ENCODE results near the gene AGER. TPM values are rescaled to one million over a fixed set of nuclear protein-coding genes. Genes with fewer than 3 reads are reported as not detected.

Gene AGER
- total and polyA plus RNA-seq, 9 of the 15 experiments (the other 6 are each of a cell fraction or from before 2014, with no cell fraction given): 1.2 to 11.5 (median 4.1) TPM

DNA sequence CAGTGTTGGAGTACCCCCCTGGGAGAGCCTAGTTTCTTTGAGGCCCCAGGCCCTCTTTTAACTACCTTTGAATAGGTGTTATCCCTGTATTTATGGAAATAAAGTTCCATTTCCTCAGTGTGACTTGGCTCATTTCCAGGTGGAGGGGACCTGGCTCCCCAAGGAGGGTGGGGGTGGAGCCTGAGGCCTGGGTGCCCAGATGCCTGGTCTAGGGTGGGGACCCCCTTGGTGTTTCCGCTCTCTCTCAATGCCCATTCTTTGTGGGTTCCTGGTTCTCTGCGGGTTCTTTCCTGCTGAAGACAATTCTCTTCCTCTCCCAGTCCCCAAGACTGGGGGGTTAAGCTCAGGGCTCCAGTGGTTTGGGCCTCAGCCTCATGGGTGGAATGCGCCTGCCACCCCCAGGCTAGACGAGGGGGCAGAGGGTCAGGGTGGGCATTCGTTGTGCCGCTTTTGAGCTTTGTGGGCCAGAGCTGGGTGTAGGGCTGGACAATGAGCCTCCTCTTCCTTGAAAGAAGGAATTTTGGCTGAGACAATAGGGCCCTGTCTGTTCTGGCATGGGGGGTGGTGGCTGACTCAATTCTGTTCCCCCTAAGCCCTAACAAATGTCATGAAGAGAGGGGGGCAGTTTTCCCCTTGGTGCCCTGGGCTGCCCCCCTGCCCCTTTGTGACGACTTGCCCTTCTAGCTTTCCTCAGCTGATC, 20.3 kb downstream of the AGER start:
- H3K9me3 ChIP-seq (replicated peaks; ENCODE audit: control insufficient read depth, insufficient read depth, low read depth, low read length): no peaks in the 10 kb centered on the region
- peaks cover 29 to 34% of the 10 kb centered on the region in 2 experiments for H3K4me1 ChIP-seq (replicated peaks in 1 of 2; ENCODE audit: control insufficient read depth in 2 of 2, insufficient read depth in 2 of 2, low read length in 2 of 2)
- no peak for FAIRE-seq
- TF ChIP-seq POLR2AphosphoS2 (IDR thresholded peaks at IDR 0.05; ENCODE audit: low read length): no peak
- no peak for TF ChIP-seq GABPB1 (CRISPR knock-in tag; IDR thresholded peaks at IDR 0.05)
- no peak for TF ChIP-seq MAFK (IDR thresholded peaks at IDR 0.05; ENCODE audit: low read length)
- TF ChIP-seq, protein P1, sequence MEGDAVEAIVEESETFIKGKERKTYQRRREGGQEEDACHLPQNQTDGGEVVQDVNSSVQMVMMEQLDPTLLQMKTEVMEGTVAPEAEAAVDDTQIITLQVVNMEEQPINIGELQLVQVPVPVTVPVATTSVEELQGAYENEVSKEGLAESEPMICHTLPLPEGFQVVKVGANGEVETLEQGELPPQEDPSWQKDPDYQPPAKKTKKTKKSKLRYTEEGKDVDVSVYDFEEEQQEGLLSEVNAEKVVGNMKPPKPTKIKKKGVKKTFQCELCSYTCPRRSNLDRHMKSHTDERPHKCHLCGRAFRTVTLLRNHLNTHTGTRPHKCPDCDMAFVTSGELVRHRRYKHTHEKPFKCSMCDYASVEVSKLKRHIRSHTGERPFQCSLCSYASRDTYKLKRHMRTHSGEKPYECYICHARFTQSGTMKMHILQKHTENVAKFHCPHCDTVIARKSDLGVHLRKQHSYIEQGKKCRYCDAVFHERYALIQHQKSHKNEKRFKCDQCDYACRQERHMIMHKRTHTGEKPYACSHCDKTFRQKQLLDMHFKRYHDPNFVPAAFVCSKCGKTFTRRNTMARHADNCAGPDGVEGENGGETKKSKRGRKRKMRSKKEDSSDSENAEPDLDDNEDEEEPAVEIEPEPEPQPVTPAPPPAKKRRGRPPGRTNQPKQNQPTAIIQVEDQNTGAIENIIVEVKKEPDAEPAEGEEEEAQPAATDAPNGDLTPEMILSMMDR (IDR thresholded peaks at IDR 0.05 in 2 of 3, conservative IDR thresholded peaks at IDR 0.05 in 1 of 3; ENCODE audit: insufficient read depth in 2 of 3, low read depth in 1 of 3, low read length in 3 of 3): no peak
- no peak for TF ChIP-seq ZBTB17 (CRISPR knock-in tag; IDR thresholded peaks at IDR 0.05)
- no peak for TF ChIP-seq TOE1 (IDR thresholded peaks at IDR 0.05; ENCODE audit: borderline replicate concordance)
- no peak for TF ChIP-seq TOE1 (CRISPR knock-in tag; IDR thresholded peaks at IDR 0.05; ENCODE audit: borderline replicate concordance, low read depth)
- no peak for TF ChIP-seq ILF3 (IDR thresholded peaks at IDR 0.05; ENCODE audit: borderline replicate concordance)
- TF ChIP-seq NRF1 (conservative IDR thresholded peaks at IDR 0.05 in 1 of 2, IDR thresholded peaks at IDR 0.05 in 1 of 2): no peak
- TF ChIP-seq MXI1 (IDR thresholded peaks at IDR 0.05; ENCODE audit: low read depth, low read length): no peak
- TF ChIP-seq ZNF785 (CRISPR knock-in tag; IDR thresholded peaks at IDR 0.05): no peak
- TF ChIP-seq ZNF668 (CRISPR knock-in tag; IDR thresholded peaks at IDR 0.05): no peak
- TF ChIP-seq POLR2G (IDR thresholded peaks at IDR 0.05; ENCODE audit: low read depth, low read length): peak; percentile 47; the same call in 1 of the 2 replicates
- peak; percentile 56 for TF ChIP-seq NFIC (IDR thresholded peaks at IDR 0.05)
- no peak for TF ChIP-seq BRD9 (IDR thresholded peaks at IDR 0.05; ENCODE audit: low read depth, partially characterized antibody)
- TF ChIP-seq SLC30A9 (CRISPR knock-in tag; IDR thresholded peaks at IDR 0.05): no peak
- peak; percentile 35; the same call in 1 of the 2 replicates for TF ChIP-seq RBFOX2 (IDR thresholded peaks at IDR 0.05; ENCODE audit: low read depth, low read length)
- no peak overlapping the region for H3K4me3 ChIP-seq
- intact Hi-C loops (cut with micrococcal nuclease) (no loop called here), in situ Hi-C loops (cut with MboI) (no loop called here)
- WGBS (ENCODE audit: insufficient coverage, low coverage, missing lambda C conversion rate): 90% methylated on average over 7 of the region's 7 CpGs
- H3K27me3 ChIP-seq (ENCODE audit: control insufficient read depth in 2 of 2, insufficient read depth in 2 of 2, low read length in 2 of 2): no peaks in the 10 kb centered on the region
- ChIA-PET CTCF (ENCODE audit: low intra/inter-chr PET ratio) (no interaction called here), POLR2A (interaction anchor here (1.0 to 4.6 kb wide), 6 partner anchors 8 to 34 kb away, joined by 3 to 30 read pairs (median 6); partner anchors contain the start of genes AGPAT1, FKBPL, PRRT1 and RNF5)
- no peak for ATAC-seq
- no peaks in the 10 kb centered on the region for H3K9me1 ChIP-seq (ENCODE audit: control insufficient read depth, insufficient read depth, low read length)
- peak in 1 of 4 experiments; percentile 46 for DNase-seq (ENCODE audit: extremely low read depth in 1 of 4, low spot score in 3 of 4)
- H2AFZ ChIP-seq (ENCODE audit: low read depth, low read length): no peak overlapping the region
- BruUV-seq (replicated peaks): no TSS peak
- no peak overlapping the region; the same call in 2 of the 3 replicates for H3K27ac ChIP-seq (ENCODE audit: extremely low read depth, low read depth, low read length)
- H4K20me1 ChIP-seq (replicated peaks; ENCODE audit: control insufficient read depth, insufficient read depth, low read length): no peaks in the 10 kb centered on the region
- H3K79me2 ChIP-seq (ENCODE audit: control insufficient read depth, insufficient read depth, low read length): peaks cover 2% of the 10 kb centered on the region; the same call in 1 of the 3 replicates
- no peak overlapping the region for H3K4me2 ChIP-seq (ENCODE audit: insufficient read depth, low read length)
- H3K36me3 ChIP-seq (ENCODE audit: control insufficient read depth, insufficient read depth, low read length): peaks cover 64% of the 10 kb centered on the region
- peak overlapping the region in 1 of 2 experiments; percentile 50; a peak in 1 of 4 replicates for H3K9ac ChIP-seq (ENCODE audit: insufficient read depth in 1 of 2, low read depth in 2 of 2, low read length in 2 of 2)
